Measurements from ENCODE around the gene SNU13. TPM values are rescaled to one million over a fixed set of nuclear protein-coding genes. Genes with fewer than 3 reads are reported as not detected.

Gene SNU13
- total RNA-seq, 3 donors from 2014 or later (not counting 1 experiment from before 2014, with no cell fraction given), result 100.0 to 106 (median 101) TPM

GRCh38 chr22:41683616-41684015, 5.1 kb downstream of the SNU13 start:
- no peaks in the 10 kb centered on the region for H3K36me3 Mint-ChIP-seq
- H3K4me1 Mint-ChIP-seq, result peaks cover 20 to 21% of the 10 kb centered on the region in 2 donors
- Histone ChIP-seq H3K36me3 (ENCODE audit: control insufficient read depth, insufficient read depth, low read length) (peaks cover 20% of the 10 kb centered on the region), H3K4me3 (ENCODE audit: low read length) (no peak overlapping the region), H3K27me3 (ENCODE audit: control insufficient read depth, insufficient read depth, low read length) (no peaks in the 10 kb centered on the region), H3K27ac (ENCODE audit: low read length) (no peak overlapping the region), H3K9me3 (ENCODE audit: control insufficient read depth, insufficient read depth, low read length) (no peaks in the 10 kb centered on the region), H3K4me1 (ENCODE audit: control insufficient read depth, insufficient read depth, low read length) (peaks cover 20% of the 10 kb centered on the region)
- intact Hi-C loops (cut with micrococcal nuclease), result no loop called here
- ATAC-seq (no peak), DNase-seq (no peak)
- peak overlapping the region; percentile 40 for H3K4me3 Mint-ChIP-seq
- no peaks in the 10 kb centered on the region for H3K9me3 Mint-ChIP-seq
- no peaks in the 10 kb centered on the region for H3K27me3 Mint-ChIP-seq (ENCODE audit: low read depth in 2 of 2)
- TF ChIP-seq CTCF (IDR thresholded peaks at IDR 0.05), result no peak
- peak overlapping the region; percentile 94 to 98 for H3K27ac Mint-ChIP-seq
- 83% methylated on average over 1 of the region's 3 CpGs for WGBS (ENCODE audit: insufficient coverage)

GRCh38 chr22:41683052-41683451, 5.6 kb downstream of the SNU13 start:
- no peaks in the 10 kb centered on the region for H3K36me3 Mint-ChIP-seq
- DNase-seq, result no peak
- no peaks in the 10 kb centered on the region for H3K9me3 ChIP-seq (ENCODE audit: control insufficient read depth, insufficient read depth, low read length)
- H3K36me3 ChIP-seq (ENCODE audit: control insufficient read depth, insufficient read depth, low read length), result peaks cover 25% of the 10 kb centered on the region
- no peaks in the 10 kb centered on the region for H3K27me3 ChIP-seq (ENCODE audit: control insufficient read depth, insufficient read depth, low read length)
- H3K27ac Mint-ChIP-seq, result peak overlapping the region; percentile 94 to 98
- H3K9me3 Mint-ChIP-seq, result no peaks in the 10 kb centered on the region
- intact Hi-C loops (cut with micrococcal nuclease), result no loop called here
- WGBS (ENCODE audit: insufficient coverage), result 90% methylated on average over 9 of the region's 9 CpGs
- no peak for ATAC-seq
- H3K4me1 Mint-ChIP-seq, result peaks cover 14 to 16% of the 10 kb centered on the region in 2 donors
- TF ChIP-seq CTCF (IDR thresholded peaks at IDR 0.05), result no peak
- H3K27ac ChIP-seq (ENCODE audit: low read length), result peak overlapping the region; percentile 82
- no peak overlapping the region for H3K4me3 ChIP-seq (ENCODE audit: low read length)
- H3K4me1 ChIP-seq (ENCODE audit: control insufficient read depth, insufficient read depth, low read length), result peaks cover 16% of the 10 kb centered on the region
- no peaks in the 10 kb centered on the region for H3K27me3 Mint-ChIP-seq (ENCODE audit: low read depth in 2 of 2)
- H3K4me3 Mint-ChIP-seq, result peak overlapping the region; percentile 40

GRCh38 chr22:41682033-41682807, 6.4 kb downstream of the SNU13 start:
- Mint-ChIP-seq H3K4me3 (peak overlapping the region; percentile 99), H3K27ac (peak overlapping the region; percentile 94 to 98), H3K27me3 (ENCODE audit: low read depth in 2 of 2) (no peaks in the 10 kb centered on the region), H3K4me1 (peaks cover 12 to 13% of the 10 kb centered on the region in 2 donors), H3K36me3 (no peaks in the 10 kb centered on the region), H3K9me3 (no peaks in the 10 kb centered on the region)
- DNase-seq (peak; percentile 86 to 91), ATAC-seq (peak; percentile 91 to 92 (median 92))
- H3K27me3 ChIP-seq (ENCODE audit: control insufficient read depth, insufficient read depth, low read length), result no peaks in the 10 kb centered on the region
- H3K9me3 ChIP-seq (ENCODE audit: control insufficient read depth, insufficient read depth, low read length), result no peaks in the 10 kb centered on the region
- TF ChIP-seq CTCF (IDR thresholded peaks at IDR 0.05), result no peak
- H3K4me1 ChIP-seq (ENCODE audit: control insufficient read depth, insufficient read depth, low read length), result peaks cover 9% of the 10 kb centered on the region
- intact Hi-C loops (cut with micrococcal nuclease), result no loop called here
- H3K27ac ChIP-seq (ENCODE audit: low read length), result peak overlapping the region; percentile 82
- 39% methylated on average over 50 of the region's 50 CpGs for WGBS (ENCODE audit: insufficient coverage)
- H3K4me3 ChIP-seq (ENCODE audit: low read length), result peak overlapping the region; percentile 50
- peaks cover 31% of the 10 kb centered on the region for H3K36me3 ChIP-seq (ENCODE audit: control insufficient read depth, insufficient read depth, low read length)

Data from natural killer cell (primary cell).